DMS153 treated with DMSO at 0.1 percent for 48 hours (cell line): Measurements from ENCODE around the gene DGKG.

ENCODE experiments used
- DNase-seq: peaks from one replicate; lab custom pipeline; 2025; ENCODE audit not compliant: unreplicated experiment; lab: John Stamatoyannopoulos, UW

DGKG gene

GRCh38 chr3:186151077-186151971 lies 210.7 kb downstream of the DGKG start:
- DNase-seq: no peak

DNA sequence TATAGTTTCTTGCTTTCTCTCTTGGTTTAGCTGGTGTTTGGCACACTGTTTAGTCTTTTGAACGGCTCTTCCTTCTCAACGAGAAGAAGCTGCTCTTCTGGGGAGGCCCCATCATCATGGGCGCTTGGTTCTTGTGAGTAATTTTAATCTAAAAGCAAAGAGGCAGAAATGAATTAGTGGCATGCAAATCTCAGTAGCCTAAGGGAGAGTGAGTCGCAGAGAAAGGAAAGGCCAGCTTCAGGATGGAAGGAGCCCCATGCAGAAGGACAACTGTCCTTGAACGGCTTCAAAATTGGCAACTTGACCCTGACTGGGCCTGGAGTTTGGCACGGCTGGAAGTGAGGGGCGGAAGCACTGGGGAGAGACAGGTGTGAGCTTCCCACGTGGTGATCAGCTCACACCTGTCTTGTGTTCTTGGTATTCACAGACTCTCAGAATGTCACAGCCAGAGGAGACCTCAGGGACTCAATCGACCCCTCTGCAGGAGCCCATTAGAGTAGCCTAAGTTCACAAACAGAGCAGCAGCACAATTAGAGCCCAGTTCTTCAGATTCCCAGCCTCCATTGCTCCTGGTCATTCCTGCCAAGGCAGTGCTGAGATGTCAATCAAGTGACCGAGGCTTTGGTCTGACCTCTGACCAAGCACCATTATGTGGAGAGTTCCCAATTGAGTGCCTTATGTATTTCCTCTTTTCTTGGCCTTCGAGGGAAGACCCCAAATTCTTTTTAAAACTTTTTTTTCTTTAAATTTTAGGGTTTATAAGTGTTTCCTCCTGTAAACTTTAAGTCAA lies 211.8 kb downstream of the DGKG start:
- no peak for DNase-seq

DNA sequence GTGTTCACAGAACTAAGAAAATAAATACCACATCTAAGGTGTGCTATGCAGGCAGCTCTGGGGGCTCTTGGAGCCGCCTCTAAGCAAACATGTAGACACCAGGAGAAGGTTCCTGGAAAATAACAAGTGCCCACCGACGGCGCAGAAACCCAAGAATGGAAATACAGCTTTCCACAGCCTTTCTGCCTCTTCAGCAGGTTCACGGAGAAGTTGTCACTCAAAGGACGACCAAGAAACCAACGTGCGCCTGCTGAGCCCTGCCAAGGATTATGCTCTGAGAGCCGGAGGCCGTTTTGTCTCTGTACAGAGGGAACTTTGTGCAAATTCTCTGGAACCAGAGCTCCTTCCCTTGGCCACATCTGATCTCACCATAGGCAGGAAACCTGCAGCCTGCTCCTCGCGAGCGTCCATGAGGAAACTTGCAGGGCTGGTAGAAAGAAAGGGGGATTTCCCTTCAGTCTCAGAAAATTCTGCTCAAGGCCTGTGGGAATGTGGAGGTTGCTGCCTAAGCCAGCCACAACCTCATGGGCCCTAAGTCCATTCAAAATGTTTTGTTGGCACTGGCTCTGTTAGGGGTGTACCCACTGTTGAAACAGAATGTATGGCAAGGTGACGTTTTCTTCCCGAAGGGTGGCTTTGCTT lies 212.6 kb downstream of the DGKG start:
- no peak for DNase-seq

- no peak for DNase-seq
These were observed 217.8 kb downstream of the DGKG start for GRCh38 chr3:186144257-186144656.

GRCh38 chr3:186143250-186143649 lies 218.8 kb downstream of the DGKG start:
- DNase-seq: no peak

GRCh38 chr3:186142393-186142932 lies 219.6 kb downstream of the DGKG start:
- DNase-seq: no peak

- DNase-seq: no peak
These were observed 220.2 kb downstream of the DGKG start for GRCh38 chr3:186141790-186142189.

- DNase-seq: no peak
These were observed 223.6 kb downstream of the DGKG start for GRCh38 chr3:186138272-186138981.

GRCh38 chr3:186137051-186137685 lies 224.9 kb downstream of the DGKG start:
- DNase-seq: no peak

DNA sequence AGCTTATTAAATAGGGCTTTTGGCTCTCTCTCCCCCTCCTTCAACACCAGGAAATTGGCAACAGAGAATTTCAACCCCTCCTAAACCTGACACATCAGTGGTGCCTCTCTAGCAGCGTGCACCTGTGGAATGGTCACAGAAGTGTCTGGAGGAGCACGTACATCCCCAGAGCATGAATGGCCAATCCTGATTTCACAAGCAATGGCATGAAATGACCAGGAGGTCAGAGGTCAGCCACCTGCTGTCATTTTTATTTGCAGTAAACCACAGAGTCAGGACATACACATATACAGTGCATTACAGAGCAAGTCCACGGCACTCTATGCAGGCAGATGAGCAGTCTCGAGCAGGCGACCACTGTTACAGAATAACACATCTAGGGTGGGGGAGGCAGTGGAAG lies 228.1 kb downstream of the DGKG start:
- DNase-seq: no peak

DNA sequence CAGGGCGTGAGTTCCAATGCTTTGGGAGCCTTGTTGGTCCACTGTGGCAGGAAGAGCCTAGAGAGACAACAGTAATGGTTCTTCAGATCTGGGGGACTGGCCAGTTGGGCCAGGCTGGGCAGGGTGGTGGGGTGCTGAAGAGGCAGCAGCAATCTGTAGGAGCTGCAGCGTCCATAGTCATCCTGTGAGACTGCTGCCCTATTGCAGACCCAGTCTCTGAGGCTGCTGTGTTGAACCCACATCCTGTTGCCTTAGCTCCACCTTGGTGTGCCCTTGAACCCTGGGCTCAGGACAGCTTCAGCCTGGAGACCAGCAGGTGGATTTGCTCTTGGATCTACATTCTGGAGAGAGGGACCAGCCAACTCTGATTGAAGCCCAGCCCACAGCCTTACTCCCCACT lies 229.5 kb downstream of the DGKG start:
- no peak for DNase-seq

- DNase-seq: no peak
These were observed 232.8 kb downstream of the DGKG start for GRCh38 chr3:186129206-186129605.

- DNase-seq: no peak
These were observed 233.9 kb downstream of the DGKG start for GRCh38 chr3:186128158-186128557.

DNA sequence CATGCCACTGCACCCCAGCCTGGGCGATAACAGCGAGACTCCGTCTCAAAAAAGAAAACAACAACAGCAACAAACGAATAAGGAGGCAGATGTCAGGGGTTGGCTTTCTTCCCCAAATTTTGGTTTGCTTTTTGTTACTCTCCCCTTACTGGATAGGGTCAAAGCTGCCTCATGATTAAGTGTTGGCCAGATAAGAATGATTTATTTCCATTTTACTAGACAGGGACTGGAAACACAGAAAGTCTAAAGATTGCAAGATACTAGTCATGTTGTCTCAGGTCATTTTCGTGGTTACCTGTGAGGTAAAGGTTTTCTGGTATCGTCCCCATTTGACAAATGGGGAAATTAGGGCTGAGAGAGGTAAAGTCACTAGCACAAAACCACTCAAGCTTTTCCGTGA lies 234.6 kb downstream of the DGKG start:
- no peak for DNase-seq

GRCh38 chr3:186125118-186125517 lies 236.9 kb downstream of the DGKG start:
- no peak for DNase-seq

GRCh38 chr3:186124592-186124991 lies 237.4 kb downstream of the DGKG start:
- DNase-seq: no peak

DNA sequence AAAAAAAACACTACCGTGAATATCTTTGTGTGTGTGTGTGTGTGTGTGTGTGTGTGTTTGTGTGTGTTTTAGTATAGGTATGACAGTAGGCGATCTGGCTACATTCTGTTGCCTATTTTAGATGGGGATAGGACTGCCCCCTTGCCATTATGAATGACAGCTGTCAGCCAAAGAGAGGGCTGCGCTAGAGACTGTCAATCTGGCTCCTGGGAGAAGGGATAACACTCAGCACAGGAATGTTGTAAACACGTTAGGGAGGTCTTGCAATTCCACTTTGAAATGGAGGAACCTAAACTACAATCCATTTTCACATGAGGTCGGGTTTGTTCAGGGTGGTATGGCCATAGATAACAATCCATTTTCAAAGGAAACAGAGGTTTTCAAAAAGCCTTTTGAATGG lies 239.0 kb downstream of the DGKG start:
- DNase-seq: no peak

DNA sequence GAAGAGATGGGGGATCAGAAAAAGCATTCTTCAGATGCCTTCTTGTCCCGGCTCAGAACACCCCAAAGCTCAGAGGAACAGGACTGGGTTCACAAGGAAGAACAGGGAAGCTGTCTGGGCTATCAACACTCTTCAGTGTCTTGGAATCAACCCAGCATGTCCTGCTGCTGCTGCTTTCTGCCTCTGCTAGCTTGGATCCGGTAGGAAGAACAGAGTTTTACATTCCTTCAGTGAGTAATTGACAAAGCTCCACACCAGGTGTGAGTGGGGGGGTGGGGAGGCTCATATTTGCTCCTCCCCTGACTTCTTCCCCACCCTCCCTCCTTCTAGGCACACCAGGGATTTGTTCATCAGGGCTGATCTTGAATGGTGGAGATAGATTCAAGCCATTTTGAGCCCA lies 240.1 kb downstream of the DGKG start:
- DNase-seq: no peak

DNA sequence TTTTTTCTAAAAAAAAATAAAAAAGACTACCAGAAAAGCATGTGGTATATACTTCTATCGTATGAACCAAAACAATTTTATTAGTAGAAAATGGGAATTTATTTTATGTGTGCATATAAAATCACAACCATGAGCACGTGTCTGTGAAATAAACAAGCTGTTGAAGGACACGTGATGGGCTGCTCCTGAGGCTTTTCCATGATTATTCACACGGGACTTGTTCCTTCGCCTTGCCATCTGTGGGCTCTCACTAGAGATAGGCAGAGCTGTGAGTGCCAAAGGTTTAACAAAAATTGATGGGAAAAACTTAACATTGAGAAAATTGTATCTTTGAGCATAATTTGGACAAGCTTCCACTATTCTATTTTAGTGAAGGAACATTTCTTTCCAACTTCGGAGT lies 240.8 kb downstream of the DGKG start:
- DNase-seq: no peak

DNA sequence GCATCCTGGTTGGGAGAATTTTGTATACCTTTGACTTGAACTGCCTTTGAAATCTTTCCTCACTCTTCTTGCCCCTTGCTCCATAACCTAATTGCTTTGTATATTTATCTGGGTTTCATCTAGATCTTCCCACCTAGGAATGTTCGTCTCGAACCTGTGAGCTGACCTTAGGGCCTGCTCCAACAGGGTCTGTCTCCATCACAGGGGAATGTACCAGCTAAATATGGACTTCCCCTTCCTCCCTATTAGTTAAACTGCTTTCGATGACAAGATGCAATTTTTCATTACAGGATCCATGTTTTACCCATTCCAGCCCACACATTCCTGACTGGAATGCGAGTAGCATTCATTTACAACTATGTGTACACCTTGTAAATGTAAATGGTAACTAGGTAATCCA lies 242.5 kb downstream of the DGKG start:
- DNase-seq: no peak
